Measurements from ENCODE around the gene S1PR5. TPM values are rescaled to one million over a fixed set of nuclear protein-coding genes. Genes with fewer than 3 reads are reported as not detected.

Gene S1PR5
- total and polyA plus RNA-seq, 9 of the 15 experiments (the other 6 are each of a cell fraction or from before 2014, with no cell fraction given): 0.03 to 0.54 (median 0.35) TPM; not detected in 4

DNA sequence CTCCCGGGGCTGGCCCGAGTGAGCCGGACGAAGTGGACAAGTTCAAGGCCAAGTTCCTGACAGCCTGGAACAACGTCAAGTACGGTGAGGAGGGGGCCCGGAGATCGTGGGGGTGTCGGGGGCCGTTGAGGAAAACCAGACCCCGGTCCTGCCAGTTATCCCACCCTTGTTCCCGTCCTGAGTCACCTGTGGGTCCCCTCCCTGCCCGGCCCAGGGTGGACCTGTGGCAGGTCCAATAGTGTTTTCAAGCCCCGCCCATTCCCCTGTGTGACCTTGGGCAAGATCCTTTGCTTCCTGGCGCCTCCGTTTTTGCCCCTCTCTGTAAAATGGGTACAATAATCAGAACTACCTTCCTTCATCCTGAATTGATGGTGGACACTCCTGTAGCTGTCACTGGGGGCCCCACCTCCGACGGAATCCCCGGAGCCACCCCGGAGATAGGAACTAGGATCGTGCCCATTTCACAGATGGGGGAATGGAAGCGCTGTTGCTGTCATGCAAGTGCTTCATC, 27.1 kb upstream of the S1PR5 start (continued):
- TF ChIP-seq PTBP1 (IDR thresholded peaks at IDR 0.05; ENCODE audit: low read depth, low read length): peak; percentile 91; the same call in 1 of the 2 replicates
- TF ChIP-seq MYC (IDR thresholded peaks at IDR 0.05; ENCODE audit: low read depth, low read length): no peak
- 0 out of 2 replicates have a peak, but pooled peaks have one; percentile 53 for TF ChIP-seq MYC (CRISPR knock-in tag; IDR thresholded peaks at IDR 0.05; ENCODE audit: borderline replicate concordance, low read depth)
- peak; percentile 96 for TF ChIP-seq BCOR (IDR thresholded peaks at IDR 0.05)

DNA sequence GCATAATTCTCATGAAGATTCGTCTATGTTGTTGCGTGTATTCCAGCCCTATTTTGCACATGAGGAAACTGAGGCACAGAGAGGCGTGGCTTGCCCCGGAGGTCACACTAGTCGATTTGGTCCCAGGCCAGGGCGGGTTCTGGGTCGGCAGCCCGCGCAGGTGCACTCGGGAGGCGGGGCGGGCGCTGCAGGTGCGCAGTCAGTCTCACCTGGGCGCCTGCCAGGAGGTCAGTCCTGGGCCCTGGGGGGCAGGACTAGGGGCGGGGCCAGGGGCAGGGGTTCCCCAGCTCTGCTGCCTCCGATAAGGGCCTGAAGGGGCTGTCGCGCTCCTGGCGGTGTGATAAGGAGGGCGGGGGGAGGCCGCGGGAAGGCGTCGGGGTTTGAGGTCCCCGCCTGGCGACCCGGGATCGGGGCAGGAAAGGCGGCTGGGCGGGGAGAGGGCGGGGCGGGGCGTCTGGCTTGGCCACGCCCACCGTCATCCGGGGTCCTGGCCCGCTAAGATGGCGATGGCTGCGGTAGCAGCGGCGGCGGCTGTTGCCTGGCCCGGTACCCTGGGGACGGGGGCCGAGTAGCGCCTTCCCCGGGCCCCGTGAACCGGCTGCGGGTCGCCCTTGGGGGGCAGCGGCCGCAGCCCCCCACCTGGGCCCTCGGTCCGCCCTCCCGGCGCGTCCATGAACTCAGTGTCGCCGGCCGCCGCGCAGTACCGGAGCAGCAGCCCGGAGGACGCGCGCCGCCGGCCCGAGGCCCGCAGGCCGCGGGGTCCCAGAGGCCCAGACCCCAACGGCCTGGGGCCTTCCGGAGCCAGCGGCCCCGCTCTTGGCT, 26.4 kb upstream of the S1PR5 start, which contains the start of gene ATG4D:
TSS of gene ATG4D (plus strand) at position 485 of the 822 bp plus-strand sequence. CDS start at position 672, 187 bp downstream.
- in situ Hi-C loops (cut with MboI): no loop called here
- peak within 1 kb of the TSS; percentile 97 for H3K4me3 ChIP-seq
- peak within 1 kb of the TSS; percentile 87 for H2AFZ ChIP-seq (ENCODE audit: low read depth, low read length)
- DNase-seq (ENCODE audit: extremely low read depth in 1 of 4, low spot score in 3 of 4) (peak; percentile 97 to 99 (median 99)), ATAC-seq (peak; percentile 87), FAIRE-seq (peak; percentile 78)
- intact Hi-C loops (cut with micrococcal nuclease): loop anchor here (1.0 to 5.0 kb wide), 3 partner anchors 22 to 39 kb away; no protein-coding TSS in a partner anchor
- H3K27me3 ChIP-seq (ENCODE audit: control insufficient read depth in 2 of 2, insufficient read depth in 2 of 2, low read length in 2 of 2): no peaks in the 10 kb centered on the region
- BruUV-seq (replicated peaks): no TSS peak
- H3K4me1 ChIP-seq (replicated peaks in 1 of 2; ENCODE audit: control insufficient read depth in 2 of 2, insufficient read depth in 2 of 2, low read length in 2 of 2): peaks cover 6 to 43% of the 10 kb centered on the region in 2 experiments; a peak in 4 of 5 replicates
- H3K9me1 ChIP-seq (ENCODE audit: control insufficient read depth, insufficient read depth, low read length): no peaks in the 10 kb centered on the region
- CTCF ChIA-PET (ENCODE audit: low intra/inter-chr PET ratio): no interaction called here
- H4K20me1 ChIP-seq (replicated peaks; ENCODE audit: control insufficient read depth, insufficient read depth, low read length): peaks cover 4% of the 10 kb centered on the region
- peak within 1 kb of the TSS; percentile 87 for H3K4me2 ChIP-seq (ENCODE audit: insufficient read depth, low read length)
- WGBS (ENCODE audit: insufficient coverage, low coverage, missing lambda C conversion rate): under 1% methylated on average over 45 of the region's 79 CpGs
- H3K9ac ChIP-seq (ENCODE audit: insufficient read depth in 1 of 2, low read depth in 2 of 2, low read length in 2 of 2): peak within 1 kb of the TSS; percentile 97
- peak within 1 kb of the TSS; percentile 90 for H3K27ac ChIP-seq (ENCODE audit: extremely low read depth, low read depth, low read length)
- H3K79me2 ChIP-seq (ENCODE audit: control insufficient read depth, insufficient read depth, low read length): peaks cover 29% of the 10 kb centered on the region
- POLR2A ChIA-PET: interaction anchor here (0.6 to 2.9 kb wide), 8 partner anchors 10 to 795 kb away, joined by 3 to 12 read pairs (median 3); partner anchors contain the start of gene KRI1
- H3K9me3 ChIP-seq (replicated peaks; ENCODE audit: control insufficient read depth, insufficient read depth, low read depth, low read length): no peaks in the 10 kb centered on the region
- peaks cover 26% of the 10 kb centered on the region; the same call in 2 of the 3 replicates for H3K36me3 ChIP-seq (ENCODE audit: control insufficient read depth, insufficient read depth, low read length)
- TF ChIP-seq ZBTB8A (IDR thresholded peaks at IDR 0.05; ENCODE audit: partially characterized antibody) (no peak), ZNF384 (IDR thresholded peaks at IDR 0.05; ENCODE audit: low read depth, low read length) (no peak; the same call in 1 of the 2 replicates), FOXA1 (IDR thresholded peaks at IDR 0.05; ENCODE audit: borderline replicate concordance) (no peak), ZNF445 (CRISPR knock-in tag; IDR thresholded peaks at IDR 0.05; ENCODE audit: low read depth) (no peak), RB1 (IDR thresholded peaks at IDR 0.05; ENCODE audit: low read depth) (peak; percentile 64; the same call in 1 of the 2 replicates), CAMTA2 (CRISPR knock-in tag; conservative IDR thresholded peaks at IDR 0.05) (no peak), FOXK2 (conservative IDR thresholded peaks at IDR 0.05 in 1 of 2, IDR thresholded peaks at IDR 0.05 in 1 of 2; ENCODE audit: low read depth in 2 of 2) (no peak), DIDO1 (tag; IDR thresholded peaks at IDR 0.05; ENCODE audit: low read depth) (no peak), ZNF717 (CRISPR knock-in tag; IDR thresholded peaks at IDR 0.05) (no peak), HNRNPL (IDR thresholded peaks at IDR 0.05; ENCODE audit: low read depth, low read length) (no peak), CBFB (CRISPR knock-in tag; IDR thresholded peaks at IDR 0.05) (no peak)
- TF ChIP-seq, protein P1, sequence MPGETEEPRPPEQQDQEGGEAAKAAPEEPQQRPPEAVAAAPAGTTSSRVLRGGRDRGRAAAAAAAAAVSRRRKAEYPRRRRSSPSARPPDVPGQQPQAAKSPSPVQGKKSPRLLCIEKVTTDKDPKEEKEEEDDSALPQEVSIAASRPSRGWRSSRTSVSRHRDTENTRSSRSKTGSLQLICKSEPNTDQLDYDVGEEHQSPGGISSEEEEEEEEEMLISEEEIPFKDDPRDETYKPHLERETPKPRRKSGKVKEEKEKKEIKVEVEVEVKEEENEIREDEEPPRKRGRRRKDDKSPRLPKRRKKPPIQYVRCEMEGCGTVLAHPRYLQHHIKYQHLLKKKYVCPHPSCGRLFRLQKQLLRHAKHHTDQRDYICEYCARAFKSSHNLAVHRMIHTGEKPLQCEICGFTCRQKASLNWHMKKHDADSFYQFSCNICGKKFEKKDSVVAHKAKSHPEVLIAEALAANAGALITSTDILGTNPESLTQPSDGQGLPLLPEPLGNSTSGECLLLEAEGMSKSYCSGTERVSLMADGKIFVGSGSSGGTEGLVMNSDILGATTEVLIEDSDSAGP (CRISPR knock-in tag; IDR thresholded peaks at IDR 0.05): no peak
- TF ChIP-seq, protein P2, sequence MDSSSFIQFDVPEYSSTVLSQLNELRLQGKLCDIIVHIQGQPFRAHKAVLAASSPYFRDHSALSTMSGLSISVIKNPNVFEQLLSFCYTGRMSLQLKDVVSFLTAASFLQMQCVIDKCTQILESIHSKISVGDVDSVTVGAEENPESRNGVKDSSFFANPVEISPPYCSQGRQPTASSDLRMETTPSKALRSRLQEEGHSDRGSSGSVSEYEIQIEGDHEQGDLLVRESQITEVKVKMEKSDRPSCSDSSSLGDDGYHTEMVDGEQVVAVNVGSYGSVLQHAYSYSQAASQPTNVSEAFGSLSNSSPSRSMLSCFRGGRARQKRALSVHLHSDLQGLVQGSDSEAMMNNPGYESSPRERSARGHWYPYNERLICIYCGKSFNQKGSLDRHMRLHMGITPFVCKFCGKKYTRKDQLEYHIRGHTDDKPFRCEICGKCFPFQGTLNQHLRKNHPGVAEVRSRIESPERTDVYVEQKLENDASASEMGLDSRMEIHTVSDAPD (CRISPR knock-in tag; IDR thresholded peaks at IDR 0.05): no peak

All from K562 (cell line).